Measurements from ENCODE around the gene POP4. TPM values are rescaled to one million over a fixed set of nuclear protein-coding genes. Genes with fewer than 3 reads are reported as not detected.

Gene POP4
- total RNA-seq, 2 donors from 2014 or later = 62.1 to 94.2 TPM

DNA sequence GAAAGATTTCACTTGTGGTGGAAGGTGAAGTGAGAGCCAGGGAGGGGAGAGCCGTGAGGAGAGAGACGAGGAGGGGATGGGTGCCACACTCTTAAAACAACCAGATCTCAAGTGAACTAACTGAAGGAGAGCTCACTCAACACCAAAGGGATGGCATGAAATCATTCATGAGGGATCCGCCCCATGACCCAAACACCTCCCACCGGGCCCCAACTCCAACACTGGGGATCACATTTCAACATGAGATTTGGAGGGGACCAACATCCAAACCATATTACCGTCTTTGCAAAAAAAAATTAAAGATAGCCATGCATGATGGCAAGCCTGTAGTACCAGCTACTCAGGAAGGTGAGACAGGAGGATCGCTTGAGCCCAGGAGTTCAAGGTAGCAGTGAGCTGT, 34.9 kb upstream of the POP4 start:
- DNase-seq (ENCODE audit: low spot score) = no peak
- H3K4me3 ChIP-seq = no peak overlapping the region
- H3K27me3 ChIP-seq (replicated peaks; ENCODE audit: insufficient read depth) = peaks cover 7% of the 10 kb centered on the region
- WGBS = 76% methylated on average over 6 of the region's 6 CpGs
- intact Hi-C loops (cut with DNase I) = no loop called here
- no peaks in the 10 kb centered on the region for H3K36me3 ChIP-seq
- H3K4me1 ChIP-seq (replicated peaks) = no peaks in the 10 kb centered on the region
- TF ChIP-seq POLR2AphosphoS5 (IDR thresholded peaks at IDR 0.05) (no peak), POLR2A (IDR thresholded peaks at IDR 0.05) (no peak), CTCF (IDR thresholded peaks at IDR 0.05) (no peak)
- H3K27ac ChIP-seq = no peak overlapping the region
- H3K9me3 ChIP-seq = no peaks in the 10 kb centered on the region

GRCh38 chr19:29573486-29573885, 32.6 kb upstream of the POP4 start:
- H3K27me3 ChIP-seq (replicated peaks; ENCODE audit: insufficient read depth) = peaks cover 7% of the 10 kb centered on the region
- DNase-seq (ENCODE audit: low spot score) = no peak
- intact Hi-C loops (cut with DNase I) = no loop called here
- no peaks in the 10 kb centered on the region for H3K4me1 ChIP-seq (replicated peaks)
- TF ChIP-seq CTCF (IDR thresholded peaks at IDR 0.05) (no peak), POLR2AphosphoS5 (IDR thresholded peaks at IDR 0.05) (no peak), POLR2A (IDR thresholded peaks at IDR 0.05) (no peak)
- WGBS = 60% methylated on average over 7 of the region's 7 CpGs
- H3K9me3 ChIP-seq = no peaks in the 10 kb centered on the region
- H3K4me3 ChIP-seq = no peak overlapping the region
- no peaks in the 10 kb centered on the region for H3K36me3 ChIP-seq
- no peak overlapping the region for H3K27ac ChIP-seq

GRCh38 chr19:29574510-29574909, 31.6 kb upstream of the POP4 start:
- no peaks in the 10 kb centered on the region for H3K9me3 ChIP-seq

DNA sequence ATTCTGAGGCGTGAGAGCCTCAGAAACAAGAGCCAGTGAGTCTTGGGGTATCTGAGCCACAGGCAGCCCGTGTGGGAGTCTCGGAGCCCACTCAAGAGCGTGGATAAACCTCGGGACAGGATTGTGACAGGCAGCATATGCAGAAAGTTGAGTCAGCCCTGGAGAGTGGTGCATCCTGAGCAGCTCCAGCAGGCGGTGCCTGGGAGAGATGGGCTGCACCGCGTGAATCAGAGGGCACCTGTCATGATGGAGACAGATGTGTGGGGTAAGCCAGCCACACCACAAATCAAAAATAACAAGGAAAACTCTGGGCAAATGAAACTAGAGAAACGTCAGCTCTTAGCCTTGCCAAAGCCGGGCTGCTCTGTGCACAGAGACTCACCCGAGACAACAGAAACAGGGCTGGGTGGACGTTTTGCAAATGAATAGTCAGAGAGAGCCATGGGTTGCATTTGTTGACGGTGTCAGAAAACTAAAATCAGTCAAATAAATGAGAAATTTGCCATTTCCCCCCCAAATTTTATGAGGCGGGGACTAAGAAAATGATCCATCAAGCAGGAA, 30.0 kb upstream of the POP4 start:
- 35% methylated on average over 14 of the region's 14 CpGs for WGBS
- DNase-seq (ENCODE audit: low spot score) = no peak
- Histone ChIP-seq H3K4me1 (replicated peaks) (no peaks in the 10 kb centered on the region), H3K36me3 (no peaks in the 10 kb centered on the region), H3K27me3 (replicated peaks; ENCODE audit: insufficient read depth) (peaks cover 3% of the 10 kb centered on the region), H3K4me3 (no peak overlapping the region), H3K27ac (no peak overlapping the region), H3K9me3 (no peaks in the 10 kb centered on the region)
- TF ChIP-seq POLR2AphosphoS5 (IDR thresholded peaks at IDR 0.05) (no peak), CTCF (IDR thresholded peaks at IDR 0.05) (no peak), POLR2A (IDR thresholded peaks at IDR 0.05) (no peak)
- intact Hi-C loops (cut with DNase I) = no loop called here

More at GRCh38 chr19:29574510-29574909, 31.6 kb upstream of the POP4 start:
- Histone ChIP-seq H3K36me3 (no peaks in the 10 kb centered on the region), H3K4me1 (replicated peaks) (no peaks in the 10 kb centered on the region), H3K4me3 (no peak overlapping the region), H3K27me3 (replicated peaks; ENCODE audit: insufficient read depth) (peaks cover 3% of the 10 kb centered on the region), H3K27ac (no peak overlapping the region)
- no peak for DNase-seq (ENCODE audit: low spot score)
- TF ChIP-seq POLR2A (IDR thresholded peaks at IDR 0.05) (no peak), POLR2AphosphoS5 (IDR thresholded peaks at IDR 0.05) (no peak), CTCF (IDR thresholded peaks at IDR 0.05) (no peak)
- WGBS = 67% methylated on average over 3 of the region's 3 CpGs
- intact Hi-C loops (cut with DNase I) = no loop called here
